Measurements from ENCODE around the gene POLR2H.
"Not testable (repeated sequence)": the region's sequence is repeated elsewhere in the genome, so short reads cannot be mapped to it uniquely, and the experiment has no call there.

Gene POLR2H

DNA sequence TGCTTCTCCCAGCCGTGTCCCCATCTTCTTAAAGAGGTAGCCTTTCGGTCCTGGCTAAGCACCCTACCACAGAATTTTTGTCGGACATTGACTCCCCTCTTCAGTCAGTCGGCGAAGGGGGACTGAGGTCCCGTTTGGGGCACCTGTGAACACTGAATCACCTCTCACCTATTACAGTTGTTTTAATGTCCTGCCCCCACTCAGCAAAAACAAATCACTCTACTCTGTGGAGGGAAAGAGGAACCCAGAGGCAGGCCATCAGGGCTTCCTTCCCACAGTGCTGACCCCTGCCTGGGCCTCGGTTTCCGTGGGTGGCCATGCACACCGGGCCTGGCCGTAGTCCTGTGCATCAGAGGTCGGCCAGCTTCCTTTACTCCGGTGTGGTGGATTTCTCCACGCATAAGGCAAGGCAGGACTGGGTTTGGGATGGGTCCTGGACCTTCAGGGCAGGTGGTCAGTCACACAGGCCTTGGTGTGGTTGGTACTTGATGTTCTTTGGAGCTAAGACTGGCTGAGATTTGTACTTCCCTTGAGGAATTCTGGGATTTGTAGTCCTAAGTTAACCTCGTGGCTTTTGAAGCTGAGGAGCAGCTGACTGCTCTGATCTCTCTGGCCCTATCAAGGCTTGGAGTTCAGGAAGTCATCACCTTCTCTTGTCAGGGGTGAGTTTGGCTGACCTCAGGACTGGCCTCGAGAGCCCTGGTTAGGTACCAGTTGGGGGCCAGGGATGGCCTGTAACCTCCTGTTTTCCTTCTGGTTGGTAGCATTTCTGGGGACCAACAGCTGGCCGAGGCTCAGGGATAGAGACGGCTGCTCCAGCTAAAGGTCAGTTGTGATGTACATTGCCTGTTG, 24.7 kb upstream of the POLR2H start:
- DNase-seq: no peak

DNA sequence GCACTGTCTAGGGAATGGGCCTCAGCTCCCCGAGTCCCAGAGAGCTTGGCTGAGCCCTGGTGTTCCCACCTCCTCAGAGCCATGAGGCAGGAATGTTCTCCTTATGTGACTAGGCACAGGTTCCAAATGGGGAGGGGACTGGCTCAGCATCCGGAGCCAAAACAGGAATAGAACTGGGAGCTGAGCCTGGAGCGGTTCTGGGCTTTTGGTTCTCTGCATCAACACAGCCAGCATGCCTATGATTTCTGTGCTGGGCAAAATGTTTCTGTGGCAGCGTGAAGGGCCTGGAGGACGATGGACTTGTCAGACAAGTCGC, 24.2 kb upstream of the POLR2H start, which contains the start of gene FAM131A:
TSS of gene FAM131A (plus strand) at position 202 of the 316 bp plus-strand sequence. CDS start at position 233, 31 bp downstream.
- no peak for DNase-seq

DNA sequence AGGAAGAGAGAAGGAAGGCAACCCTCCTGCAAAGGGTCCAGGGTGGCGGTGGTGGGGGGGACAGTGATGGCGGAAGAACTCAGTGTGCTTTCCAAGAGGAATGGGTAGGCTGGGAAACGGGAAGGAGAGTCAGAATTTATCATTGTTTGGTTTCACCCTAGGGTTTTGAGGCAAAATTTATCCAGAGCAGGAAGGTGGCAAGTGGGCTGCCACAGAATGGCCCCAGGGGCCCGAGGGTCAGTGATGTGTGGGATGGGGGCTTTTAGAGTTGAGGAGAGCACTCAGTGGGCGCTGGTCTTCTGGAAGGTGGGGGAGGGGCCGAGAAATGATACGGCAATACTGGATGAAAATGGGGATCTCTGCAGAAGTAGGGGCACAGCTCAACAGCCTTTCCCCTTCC, 23.5 kb upstream of the POLR2H start:
- DNase-seq: no peak

DNA sequence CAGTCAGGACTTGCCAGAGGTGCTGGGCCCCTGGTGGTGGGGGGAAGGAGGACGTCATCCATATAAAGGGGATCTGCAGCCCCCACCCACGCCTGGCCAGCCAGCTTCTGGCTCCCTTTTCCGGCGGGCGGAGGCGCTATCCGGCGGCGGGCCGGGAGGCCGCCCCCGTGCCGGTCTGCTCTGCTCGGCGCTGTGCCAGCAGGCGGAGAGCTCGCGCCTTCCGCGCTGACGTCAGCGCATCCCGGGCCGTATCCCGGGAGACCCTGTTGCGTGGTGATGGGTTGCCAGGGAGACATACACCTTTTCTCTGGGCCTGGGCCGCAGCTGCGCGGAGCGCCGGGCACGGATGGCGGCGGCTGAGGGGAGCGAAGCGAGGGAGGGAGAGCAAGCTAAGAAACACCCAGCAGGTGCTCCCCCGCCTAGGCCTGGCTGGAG, 23.0 kb upstream of the POLR2H start:
- DNase-seq: no peak

DNA sequence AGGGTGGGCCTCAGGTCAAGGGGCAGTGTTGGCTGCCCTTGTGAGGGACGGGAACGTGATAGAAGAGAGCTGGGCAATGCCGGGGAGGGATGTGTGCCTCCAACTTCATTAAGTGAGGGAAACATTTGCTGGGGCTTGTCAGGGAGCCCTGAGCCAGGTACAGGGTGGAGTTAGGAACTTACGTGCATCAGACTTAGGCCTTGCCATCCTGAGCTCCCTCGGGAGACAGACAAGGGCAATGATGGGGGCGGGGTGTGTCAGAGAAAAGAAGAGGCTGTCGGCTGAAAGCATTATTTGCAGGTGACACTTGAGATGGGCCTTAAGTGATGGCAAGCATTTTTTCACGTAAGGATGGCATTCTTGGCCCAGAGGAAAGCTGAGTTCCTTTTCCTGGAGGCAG, 22.5 kb upstream of the POLR2H start:
- DNase-seq: no peak

DNA sequence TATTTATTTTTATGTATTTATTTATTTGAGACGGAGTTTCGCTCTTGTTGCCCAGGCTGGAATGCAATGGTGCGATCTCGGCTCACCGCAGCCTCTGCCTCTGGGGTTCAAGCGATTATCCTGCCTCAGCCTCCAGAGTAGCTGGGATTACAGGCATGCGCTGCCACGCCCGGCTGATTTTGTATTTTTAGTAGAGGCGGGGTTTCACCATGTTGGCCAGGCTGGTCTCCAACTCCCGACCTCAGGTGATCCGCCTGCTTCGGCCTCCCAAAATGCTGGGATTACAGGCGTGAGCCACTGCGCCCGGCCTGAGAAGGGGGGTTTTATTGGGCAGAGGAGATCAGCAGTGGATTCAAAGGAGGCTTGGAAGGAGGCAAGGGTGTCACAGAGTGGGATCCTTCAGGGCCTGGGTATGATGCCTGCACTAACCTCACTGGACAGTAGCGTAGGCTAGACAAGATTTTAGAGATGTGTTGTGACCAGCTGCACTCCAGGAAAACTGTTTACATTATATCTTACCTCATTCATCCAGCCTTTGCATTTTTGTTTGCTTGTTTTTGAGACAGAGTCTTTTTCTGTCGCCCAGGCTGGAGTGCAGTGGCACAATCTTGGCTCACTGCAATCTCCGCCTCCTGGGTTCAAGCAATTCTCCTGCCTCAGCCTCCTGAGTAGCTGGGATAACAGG, 21.9 kb upstream of the POLR2H start:
- DNase-seq: not testable (repeated sequence)

DNA sequence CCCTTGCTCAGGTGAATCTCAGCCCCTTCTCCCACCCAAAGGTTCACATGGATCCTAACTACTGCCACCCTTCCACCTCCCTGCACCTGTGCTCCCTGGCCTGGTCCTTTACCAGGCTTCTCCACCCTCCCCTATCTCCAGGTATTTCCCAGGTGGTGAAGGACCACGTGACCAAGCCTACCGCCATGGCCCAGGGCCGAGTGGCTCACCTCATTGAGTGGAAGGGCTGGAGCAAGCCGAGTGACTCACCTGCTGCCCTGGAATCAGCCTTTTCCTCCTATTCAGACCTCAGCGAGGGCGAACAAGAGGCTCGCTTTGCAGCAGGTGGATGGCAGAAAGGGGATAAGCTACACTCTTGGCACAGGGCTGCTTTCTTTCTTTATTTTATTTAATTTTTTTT, 19.6 kb upstream of the POLR2H start:
- DNase-seq: no peak

DNA sequence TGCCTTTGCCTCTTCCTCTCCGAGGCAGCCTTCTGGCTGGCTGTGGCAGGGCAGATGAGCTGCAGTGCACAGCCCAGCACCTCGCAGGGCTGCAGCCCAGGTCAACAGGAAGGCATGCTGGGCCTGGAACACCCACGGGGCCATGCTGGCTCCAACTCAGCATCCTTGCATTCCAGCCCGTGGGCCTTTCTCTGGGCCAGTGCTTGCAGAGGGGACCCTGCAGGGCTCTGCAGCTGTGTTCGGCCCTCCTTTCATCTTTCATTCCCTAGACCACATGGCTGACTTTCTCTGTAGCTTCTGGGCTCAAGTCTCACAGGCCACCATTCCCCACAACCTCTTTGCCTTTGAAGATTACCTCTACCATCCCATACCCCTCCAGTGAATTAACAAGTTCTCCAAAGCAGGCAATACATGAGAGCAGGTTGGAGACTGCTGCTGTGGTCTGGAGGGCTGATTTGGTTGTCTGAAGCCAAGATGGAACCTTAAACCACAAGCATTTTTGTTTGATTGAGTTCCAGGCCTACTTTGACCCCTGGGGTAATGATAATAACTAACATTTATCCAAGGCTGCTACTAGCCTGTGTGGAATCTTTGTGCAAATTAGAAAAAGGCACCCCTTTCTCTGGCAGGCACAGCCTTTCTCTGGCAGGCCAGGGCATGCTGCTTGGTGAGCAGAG, 18.2 kb upstream of the POLR2H start:
- DNase-seq: no peak

DNA sequence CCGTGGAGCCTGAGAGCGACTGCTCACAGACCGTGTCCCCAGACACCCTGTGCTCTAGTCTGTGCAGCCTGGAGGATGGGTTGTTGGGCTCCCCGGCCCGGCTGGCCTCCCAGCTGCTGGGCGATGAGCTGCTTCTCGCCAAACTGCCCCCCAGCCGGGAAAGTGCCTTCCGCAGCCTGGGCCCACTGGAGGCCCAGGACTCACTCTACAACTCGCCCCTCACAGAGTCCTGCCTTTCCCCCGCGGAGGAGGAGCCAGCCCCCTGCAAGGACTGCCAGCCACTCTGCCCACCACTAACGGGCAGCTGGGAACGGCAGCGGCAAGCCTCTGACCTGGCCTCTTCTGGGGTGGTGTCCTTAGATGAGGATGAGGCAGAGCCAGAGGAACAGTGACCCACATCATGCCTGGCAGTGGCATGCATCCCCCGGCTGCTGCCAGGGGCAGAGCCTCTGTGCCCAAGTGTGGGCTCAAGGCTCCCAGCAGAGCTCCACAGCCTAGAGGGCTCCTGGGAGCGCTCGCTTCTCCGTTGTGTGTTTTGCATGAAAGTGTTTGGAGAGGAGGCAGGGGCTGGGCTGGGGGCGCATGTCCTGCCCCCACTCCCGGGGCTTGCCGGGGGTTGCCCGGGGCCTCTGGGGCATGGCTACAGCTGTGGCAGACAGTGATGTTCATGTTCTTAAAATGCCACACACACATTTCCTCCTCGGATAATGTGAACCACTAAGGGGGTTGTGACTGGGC, 16.8 kb upstream of the POLR2H start:
- no peak for DNase-seq

DNA sequence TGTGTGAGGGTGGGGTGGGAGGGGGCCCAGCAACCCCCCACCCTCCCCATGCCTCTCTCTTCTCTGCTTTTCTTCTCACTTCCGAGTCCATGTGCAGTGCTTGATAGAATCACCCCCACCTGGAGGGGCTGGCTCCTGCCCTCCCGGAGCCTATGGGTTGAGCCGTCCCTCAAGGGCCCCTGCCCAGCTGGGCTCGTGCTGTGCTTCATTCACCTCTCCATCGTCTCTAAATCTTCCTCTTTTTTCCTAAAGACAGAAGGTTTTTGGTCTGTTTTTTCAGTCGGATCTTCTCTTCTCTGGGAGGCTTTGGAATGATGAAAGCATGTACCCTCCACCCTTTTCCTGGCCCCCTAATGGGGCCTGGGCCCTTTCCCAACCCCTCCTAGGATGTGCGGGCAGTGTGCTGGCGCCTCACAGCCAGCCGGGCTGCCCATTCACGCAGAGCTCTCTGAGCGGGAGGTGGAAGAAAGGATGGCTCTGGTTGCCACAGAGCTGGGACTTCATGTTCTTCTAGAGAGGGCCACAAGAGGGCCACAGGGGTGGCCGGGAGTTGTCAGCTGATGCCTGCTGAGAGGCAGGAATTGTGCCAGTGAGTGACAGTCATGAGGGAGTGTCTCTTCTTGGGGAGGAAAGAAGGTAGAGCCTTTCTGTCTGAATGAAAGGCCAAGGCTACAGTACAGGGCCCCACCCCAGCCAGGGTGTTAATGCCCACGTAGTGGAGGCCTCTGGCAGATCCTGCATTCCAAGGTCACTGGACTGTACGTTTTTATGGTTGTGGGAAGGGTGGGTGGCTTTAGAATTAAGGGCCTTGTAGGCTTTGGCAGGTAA, 16.0 kb upstream of the POLR2H start:
- DNase-seq: no peak

DNA sequence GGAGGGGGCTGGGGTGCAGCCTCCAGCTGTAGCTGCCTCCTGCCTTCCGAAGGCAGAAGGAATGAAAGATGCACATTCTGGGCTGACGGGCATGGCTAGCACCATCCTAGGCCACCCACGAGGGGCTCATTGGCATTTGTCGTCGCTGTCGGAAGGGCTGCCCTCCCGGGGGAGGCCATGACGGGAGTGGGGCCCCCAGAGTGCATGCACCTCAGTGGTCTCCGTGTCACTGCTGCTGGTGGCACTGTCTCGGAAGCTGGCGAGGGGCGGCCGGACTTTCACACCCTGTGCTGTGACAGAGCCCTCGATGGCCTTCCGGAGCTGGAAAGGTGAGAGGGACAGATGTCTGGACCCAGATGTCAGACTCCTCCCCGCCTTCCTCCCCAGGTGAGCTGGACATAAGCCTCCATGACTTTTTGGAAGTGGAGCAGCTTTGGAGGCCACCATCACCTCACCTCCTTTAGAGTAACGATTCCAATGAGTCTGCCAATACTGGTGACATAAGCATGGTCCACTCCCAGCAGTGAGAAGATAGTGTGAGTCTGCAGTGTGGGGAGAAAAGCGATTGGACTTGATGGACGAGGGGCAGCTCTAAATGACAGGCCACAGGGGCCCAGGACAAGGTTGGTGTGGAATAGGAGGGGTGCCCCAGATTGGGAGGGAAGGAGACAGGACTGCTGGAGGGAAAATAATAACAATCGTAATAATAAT, 14.9 kb upstream of the POLR2H start:
- DNase-seq: no peak

DNA sequence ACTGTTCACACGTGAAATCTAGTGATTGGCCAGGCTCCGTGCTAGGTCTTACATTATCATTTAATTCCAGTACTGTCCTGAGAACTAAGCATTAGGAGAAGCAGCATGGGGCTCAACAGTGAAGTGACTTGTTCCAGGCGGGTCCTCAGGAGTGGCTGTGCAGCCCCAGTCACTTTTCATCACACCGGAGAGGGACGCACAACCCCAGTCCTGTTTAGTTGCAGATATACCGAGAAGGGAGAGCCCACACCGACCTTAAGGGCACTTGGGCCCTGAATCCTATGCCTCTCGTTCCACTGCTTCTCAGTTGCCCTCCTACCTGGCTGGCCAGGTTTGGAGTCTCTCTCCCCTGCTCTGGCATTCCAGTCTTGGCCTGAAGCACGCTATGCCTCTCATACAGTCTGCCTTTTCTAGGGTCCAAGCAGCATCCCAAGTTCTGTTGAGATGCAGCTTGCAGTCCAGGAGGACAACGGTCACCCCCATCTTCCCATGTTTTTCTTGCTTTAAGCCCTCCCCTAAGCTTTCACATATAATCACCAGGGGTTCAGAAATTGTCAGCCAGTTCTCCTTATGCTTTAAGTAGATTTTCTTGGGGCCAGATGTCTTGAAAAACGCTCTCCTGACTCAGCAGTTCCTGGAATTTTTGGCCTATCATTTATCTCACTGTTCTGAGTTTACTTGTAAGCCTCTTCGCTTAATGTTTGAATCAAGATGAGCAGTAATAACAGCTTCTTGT, 14.0 kb upstream of the POLR2H start:
- DNase-seq: no peak

DNA sequence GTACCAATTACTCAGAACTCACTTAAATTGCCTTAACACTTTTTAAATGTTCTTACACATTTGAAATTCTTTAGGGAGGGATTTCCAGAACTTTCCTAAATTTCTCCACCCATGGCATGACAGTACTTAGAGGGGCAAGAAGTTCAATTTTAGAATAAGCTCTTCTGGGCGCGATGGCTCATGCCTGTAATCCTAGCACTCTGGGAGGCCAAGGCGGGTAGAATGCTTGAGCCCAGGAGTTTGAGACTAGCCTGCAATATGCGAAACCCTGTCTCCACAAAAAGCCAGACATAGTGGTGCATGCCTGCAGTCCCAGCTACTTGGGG, 13.5 kb upstream of the POLR2H start:
- no peak for DNase-seq

DNA sequence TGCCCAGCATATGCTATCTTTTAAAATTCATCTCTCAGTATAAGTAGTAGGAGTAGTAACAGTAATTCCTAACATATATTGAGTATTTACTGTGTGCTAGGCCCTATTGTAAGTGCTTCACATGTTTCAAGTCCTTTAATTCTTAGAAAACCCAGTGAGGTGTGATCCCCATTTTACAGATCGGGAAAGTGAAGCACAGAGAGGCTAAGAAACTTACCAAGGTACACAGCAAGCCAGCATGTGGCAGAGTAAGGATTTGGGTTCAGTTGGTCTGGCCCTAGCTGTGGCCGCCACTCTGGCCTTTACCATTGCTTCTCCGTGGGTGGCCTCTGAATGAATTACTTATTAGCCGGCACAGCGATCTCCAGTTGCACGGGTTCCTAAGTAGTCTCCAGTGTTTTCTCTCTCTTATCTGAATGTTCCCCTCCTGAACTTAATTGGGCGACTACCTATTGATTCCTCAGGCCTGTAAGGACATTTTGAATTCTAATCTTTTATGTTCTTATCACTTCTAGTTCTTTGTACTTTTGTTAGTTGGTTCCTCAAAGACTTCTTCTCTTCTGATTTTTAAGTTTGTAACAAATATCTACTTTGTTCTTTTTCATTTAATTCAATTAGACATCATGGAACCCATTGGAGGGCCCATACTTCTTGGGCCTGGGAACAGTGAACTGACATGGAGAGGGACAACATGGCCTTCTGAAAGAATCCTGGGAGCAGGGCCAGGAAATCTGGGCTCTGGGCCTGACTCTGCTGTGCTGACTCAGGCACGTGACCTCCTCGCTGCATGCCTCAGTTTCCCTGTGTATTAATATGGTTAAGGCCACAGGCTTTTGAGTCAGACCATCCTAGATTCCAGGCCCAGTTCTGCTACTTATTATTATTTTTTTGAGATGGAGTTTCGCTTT, 11.7 kb upstream of the POLR2H start:
- DNase-seq: no peak

DNA sequence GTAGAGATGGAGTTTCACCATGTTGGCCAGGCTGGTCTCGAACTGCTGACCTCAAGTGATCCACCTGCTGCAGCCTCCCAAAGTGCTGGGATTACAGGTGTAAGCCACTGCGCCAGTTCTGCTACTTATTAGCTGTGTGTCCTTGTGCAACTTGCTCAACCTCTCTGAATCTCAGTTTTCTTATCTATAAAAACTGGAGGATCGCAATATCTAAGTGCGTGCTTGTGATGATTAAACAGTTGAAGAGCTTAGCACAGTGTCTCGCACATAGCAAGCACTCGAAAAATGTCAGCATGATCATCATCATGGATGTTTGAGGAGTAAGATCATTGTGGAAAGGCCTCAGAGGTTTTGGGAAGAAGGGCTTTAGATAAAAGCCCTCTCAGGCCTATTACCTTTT, 10.9 kb upstream of the POLR2H start:
- DNase-seq: no peak

DNA sequence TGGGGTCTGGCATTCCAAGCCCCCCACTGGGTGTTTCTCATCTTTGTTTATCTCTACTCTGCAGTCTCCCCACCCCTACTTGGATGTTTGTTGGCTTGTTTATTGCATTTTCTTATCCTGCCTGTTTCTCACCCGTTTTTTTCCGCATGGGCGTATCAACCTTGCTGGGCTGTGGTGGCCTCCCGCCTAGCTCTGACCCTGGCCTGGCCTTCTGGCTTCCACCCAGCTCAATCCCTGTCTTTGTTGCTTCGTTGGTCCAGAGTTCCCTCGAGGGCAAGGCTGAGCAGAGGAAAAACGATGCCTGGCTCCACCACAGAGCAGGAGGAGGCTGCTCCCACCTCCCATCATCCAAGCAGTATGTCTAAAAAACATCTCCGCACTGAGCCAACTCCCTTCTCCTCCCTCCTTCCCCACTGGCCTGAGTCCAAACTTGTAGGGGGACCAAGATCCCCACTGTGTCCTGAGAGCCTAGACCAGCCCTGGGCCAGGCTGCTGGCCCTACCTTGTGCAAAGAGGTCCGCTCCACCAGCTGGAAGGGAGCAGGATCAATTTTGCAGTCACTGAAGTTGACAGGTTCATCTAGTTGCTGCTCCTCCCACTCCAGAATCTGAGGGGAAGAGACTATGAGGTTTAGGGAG, 9.9 kb upstream of the POLR2H start:
- DNase-seq: no peak

DNA sequence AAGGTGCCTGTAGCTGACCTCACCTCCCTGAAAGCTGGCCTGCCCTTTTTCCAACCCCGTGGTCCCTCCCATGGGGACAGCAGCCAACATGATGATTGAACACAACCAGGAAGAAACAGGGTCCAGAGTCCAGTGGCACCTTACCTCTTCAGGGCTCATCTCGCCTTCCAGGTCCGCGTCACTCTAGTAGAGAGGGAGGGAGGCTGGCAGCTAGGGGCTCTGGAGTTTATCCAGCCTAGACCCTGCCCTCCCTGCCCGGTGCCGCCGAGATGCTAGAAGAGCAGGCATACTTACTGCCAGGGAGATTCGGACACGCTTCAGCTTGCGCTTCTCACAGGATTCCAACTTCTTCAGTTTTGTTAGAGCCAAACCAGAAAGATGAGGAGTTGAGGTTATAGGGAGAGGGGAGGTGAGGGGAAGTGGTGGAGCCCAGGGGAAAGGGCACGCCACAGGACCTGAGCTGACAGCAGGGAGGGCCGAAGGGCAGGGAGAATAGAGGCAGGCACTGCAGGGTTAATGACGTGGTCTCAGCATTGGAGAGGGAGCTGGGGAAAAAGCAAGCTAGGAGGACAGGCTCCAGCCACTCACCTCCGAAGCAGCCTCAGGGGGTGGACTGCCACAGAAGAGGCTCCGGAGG, 9.2 kb upstream of the POLR2H start:
- DNase-seq: no peak

DNA sequence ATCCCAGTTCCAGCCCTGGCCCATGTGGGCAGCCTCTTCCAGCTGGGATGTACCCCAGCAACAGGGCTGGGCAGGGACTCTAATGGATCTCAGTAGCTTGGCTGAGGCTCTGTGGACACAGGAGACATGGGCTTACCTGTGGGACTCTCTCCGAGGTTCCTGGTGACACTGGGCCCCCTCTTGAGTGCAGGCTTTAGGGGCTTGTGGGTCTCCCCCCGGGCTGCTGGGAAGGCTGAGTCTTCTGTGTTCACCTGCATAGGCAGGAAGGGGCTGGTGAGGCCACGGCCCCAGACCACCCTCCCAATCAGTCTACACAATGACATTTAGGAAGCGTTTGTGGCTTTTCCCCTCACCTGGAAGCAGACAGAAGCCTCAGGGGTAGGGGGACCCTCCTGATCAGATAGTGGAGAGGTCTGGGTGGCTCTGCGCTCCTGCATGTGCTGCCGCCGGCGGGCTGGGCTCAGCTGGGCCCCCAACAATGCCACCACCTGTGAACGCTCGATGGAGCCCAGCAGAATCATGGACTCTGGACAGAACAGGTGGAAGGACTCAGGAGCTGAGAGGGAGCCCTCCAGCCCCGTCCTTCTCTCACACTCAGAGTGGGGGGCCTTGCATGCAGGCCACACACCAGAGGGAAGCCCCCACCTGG, 8.5 kb upstream of the POLR2H start:
- DNase-seq: no peak
